ENCODE measurements around the gene TLK2.
A peak's percentile ranks its signal among the peaks of the same experiment; 100 is the strongest.
"Not testable (repeated sequence)": the region's sequence is repeated elsewhere in the genome, so short reads cannot be mapped to it uniquely, and the experiment has no call there.

Gene TLK2

DNA sequence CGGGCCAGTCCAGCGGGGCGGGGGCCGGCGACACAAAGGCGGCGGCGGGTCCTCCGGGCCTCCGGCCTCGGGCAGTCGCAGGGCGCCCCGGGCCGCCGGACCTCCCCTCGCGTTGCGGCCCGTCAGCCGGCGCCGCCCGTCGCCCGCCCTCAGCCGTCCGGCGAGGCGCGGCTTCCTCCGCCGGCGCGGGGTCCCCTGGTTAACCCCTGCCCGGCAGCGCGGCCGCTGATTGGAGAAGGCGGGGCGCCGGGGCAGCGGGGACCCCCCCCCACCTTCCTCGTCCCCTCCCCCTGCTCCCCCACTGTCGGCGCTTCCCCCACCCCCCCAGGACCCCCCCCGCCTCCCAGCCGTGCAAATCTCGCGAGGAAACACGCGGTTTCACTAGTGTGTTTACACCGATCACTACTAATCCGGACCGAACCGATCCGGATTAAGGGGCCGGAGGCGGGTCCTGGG lies at the start of gene TLK2:
Gene TLK2, plus strand, starts transcription at position 402 of the 456 bp plus-strand sequence. CDS start 2,301 bp downstream, outside the sequence.
- TF ChIP-seq, protein P1, sequence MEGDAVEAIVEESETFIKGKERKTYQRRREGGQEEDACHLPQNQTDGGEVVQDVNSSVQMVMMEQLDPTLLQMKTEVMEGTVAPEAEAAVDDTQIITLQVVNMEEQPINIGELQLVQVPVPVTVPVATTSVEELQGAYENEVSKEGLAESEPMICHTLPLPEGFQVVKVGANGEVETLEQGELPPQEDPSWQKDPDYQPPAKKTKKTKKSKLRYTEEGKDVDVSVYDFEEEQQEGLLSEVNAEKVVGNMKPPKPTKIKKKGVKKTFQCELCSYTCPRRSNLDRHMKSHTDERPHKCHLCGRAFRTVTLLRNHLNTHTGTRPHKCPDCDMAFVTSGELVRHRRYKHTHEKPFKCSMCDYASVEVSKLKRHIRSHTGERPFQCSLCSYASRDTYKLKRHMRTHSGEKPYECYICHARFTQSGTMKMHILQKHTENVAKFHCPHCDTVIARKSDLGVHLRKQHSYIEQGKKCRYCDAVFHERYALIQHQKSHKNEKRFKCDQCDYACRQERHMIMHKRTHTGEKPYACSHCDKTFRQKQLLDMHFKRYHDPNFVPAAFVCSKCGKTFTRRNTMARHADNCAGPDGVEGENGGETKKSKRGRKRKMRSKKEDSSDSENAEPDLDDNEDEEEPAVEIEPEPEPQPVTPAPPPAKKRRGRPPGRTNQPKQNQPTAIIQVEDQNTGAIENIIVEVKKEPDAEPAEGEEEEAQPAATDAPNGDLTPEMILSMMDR (IDR thresholded peaks at IDR 0.05; ENCODE audit: insufficient read depth, missing control alignments), result no peak
- DNase-seq (ENCODE audit: insufficient read length, low spot score) (peak; percentile 86), FAIRE-seq (no peak)

DNA sequence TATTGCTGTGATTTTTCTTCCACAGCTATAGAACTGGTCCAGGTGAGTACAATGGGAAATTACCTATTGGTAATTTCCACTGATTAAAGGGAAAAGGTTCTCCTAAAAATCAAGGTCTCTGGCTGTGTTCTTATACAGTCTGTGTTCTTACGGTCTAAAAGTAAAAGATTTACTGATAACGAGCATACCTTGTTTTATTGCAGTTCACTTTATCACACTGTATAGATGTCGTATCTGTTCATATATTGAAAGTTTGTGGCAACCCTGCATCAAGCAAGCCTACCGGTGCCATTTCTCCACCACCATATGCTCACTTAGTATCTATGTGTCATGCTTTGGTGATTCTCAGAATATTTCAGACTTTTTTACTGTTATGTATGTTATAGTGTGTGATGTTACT lies 43.4 kb upstream of the TLK2 start:
- not testable (repeated sequence) for FAIRE-seq; DNase-seq (ENCODE audit: insufficient read length, low spot score)

DNA sequence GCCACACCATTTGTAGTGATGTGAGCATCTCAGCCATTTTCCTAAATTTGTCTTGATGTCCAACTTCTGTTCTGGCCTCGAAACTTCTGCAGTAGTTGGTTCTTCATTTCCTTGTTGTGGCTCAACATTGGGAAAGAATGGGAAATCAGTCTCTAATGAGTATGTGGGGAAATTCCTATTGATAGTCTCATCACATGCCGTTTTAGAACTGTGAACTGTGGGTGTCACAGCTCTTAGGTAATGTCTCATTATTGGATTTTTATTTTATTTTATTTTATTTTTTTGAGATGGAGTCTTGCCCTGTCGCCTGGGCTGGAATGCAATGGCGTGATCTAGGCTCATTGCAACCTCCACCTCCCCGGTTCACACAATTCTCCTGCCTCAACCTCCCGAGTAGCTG lies 37.4 kb upstream of the TLK2 start:
- not testable (repeated sequence) for DNase-seq (ENCODE audit: insufficient read length, low spot score); FAIRE-seq

DNA sequence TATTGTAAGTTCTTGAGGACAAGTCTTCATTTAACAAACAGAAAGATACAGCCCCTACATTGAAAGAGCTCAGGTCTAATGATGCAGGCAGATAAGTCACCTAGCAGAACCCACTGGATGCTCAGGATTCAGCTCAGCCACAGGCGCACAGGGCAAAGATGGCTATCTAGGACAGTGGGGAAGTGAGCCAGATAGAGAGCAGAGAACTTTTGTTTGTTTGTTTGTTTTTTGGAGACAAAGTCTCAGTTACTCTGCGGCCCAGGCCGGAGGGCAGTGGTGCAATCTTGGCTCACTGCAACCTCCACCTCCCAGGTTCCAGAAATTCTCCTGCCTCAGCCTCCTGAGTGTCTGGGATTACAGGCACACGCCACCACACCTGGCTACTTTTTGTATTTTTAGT lies 34.6 kb upstream of the TLK2 start:
- TF ChIP-seq, protein P1 (IDR thresholded peaks at IDR 0.05; ENCODE audit: insufficient read depth, missing control alignments), result no peak
- no peak for FAIRE-seq
- no peak for DNase-seq (ENCODE audit: insufficient read length, low spot score)

DNA sequence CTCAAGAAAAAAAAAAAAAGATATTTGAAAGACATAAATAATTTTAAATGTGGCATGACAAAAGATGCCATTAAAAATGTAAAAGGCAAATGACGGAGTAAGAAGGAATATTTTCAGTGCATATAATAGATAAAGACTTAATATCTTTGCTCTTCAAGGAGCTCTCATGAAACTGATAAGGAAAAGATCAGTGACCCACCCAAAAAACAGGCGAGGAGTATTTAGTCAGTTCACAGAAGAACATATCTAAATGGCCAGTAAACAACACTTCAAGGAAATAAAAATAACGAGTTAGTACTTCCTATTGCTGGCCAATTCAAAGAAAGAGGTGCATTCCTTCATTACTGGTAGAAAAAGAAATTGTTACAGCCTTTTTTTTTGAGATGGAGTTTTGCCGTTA lies 32.8 kb upstream of the TLK2 start:
- not testable (repeated sequence) for DNase-seq (ENCODE audit: insufficient read length, low spot score); FAIRE-seq

DNA sequence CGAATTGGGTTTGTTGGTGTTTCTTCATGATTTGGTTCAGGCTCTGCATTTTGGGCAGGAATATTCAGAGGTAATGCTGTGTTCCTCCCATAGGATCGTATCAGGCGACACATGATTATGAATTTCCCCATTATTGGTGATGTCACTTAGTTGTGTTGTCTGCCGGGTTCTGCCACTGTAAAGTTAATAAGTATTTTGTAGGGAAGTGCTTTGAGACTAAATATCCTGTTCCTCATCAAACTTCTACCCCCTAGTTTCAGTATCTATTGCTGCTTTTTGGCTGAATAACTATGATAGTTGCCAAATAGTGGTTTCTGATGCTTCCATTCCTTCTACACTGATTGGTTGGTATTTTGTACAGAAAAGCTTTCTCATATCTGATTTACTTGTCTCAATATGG lies 26.4 kb upstream of the TLK2 start:
- not testable (repeated sequence) for FAIRE-seq; DNase-seq (ENCODE audit: insufficient read length, low spot score)

DNA sequence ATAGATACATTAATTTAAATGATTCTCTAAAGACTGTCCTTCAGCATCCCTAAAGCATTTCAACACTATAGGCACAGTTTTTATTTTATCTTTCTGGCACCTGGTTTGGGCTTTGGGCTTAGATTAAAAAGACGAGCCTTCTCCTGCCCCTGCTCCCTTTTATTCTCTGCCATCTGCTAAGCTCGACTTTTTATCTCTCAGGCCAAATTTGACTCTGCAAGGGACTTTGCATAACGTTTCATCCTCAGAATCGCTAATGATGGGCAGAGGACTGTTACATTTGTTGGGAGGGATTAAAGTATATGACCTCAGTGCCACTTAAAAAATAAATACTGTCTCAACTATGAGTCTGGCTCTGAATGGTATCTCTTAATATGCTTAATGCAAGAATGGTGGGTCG lies 25.6 kb upstream of the TLK2 start:
- DNase-seq (ENCODE audit: insufficient read length, low spot score); FAIRE-seq: not testable (repeated sequence)

DNA sequence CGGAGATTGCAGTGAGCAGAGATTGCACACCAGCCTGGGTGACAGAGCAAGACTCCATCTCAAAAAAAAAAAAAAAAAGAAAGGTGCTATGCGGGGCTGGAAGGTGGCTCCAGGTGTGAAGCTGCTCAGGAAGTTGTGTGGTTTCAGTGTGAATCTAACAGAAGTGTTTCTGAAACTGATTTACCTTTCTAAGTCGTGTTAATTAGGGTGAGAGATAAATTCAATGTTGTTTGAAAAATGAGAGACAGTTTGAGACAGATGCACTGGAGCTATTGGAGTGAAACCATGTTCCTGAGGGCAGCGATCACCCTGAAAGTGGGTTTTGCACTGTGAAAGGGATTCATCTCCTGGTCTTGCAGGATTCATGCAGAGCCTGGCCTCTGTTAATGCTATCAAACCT lies 25.0 kb upstream of the TLK2 start:
- FAIRE-seq; DNase-seq (ENCODE audit: insufficient read length, low spot score): not testable (repeated sequence)

DNA sequence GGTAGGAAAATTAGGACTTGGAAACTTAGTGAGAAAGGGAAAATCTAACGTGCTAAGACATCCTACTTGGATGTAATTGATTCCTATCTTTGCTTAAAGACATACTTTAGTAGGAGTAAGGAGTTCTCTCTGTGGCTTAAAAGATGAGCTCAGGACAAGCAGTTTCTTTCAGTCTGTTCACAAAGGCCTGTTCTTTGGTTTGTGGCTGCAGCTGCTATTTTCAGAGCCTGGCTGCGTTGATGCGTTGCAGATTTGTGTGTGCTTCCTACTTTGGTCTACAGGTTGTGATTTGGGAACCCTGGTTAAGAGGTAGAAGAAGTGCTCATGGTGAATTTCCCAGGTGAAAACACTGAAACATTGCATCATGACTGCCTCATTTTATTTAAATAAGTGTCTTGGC lies 24.5 kb upstream of the TLK2 start:
- not testable (repeated sequence) for DNase-seq (ENCODE audit: insufficient read length, low spot score); FAIRE-seq

DNA sequence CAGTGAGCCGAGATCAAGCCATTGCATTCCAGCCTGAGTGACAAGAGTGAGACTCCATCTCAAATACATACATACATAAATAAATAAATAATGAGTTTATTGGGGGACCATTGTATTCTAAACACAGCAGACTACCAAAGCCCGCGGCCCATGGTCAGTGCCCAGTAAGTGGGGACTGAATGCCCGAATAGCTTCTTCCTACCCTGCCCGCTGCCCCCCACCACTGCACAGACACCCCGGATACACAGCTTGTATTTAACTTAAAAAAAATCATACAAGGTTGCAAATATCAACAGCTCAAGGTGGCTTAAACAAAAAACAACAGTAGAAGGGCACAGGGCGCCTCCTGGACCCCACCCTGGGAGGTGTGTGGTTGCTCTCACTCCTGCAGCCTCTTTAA lies 22.6 kb upstream of the TLK2 start:
- DNase-seq (ENCODE audit: insufficient read length, low spot score), result no peak
- FAIRE-seq, result no peak
- TF ChIP-seq, protein P1 (IDR thresholded peaks at IDR 0.05; ENCODE audit: insufficient read depth, missing control alignments), result no peak

DNA sequence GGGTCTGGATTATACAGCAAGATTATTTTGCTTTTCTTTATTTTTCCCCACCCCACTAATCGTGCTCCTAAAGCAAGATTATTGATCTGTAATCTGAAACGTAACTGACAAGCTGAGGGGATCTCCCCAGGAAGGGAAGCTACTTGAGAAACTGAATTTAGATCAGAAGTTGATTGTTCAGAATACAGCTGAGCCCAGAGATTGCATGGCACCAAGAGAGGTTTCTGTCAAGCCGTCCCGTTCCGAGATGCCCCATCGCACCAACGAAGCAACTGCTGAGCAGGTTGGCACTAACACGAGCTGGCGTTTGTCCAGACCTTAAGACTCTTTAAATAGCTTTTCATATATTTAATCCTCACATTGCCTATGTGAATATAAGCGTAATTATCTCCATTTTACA lies 20.1 kb upstream of the TLK2 start:
- not testable (repeated sequence) for DNase-seq (ENCODE audit: insufficient read length, low spot score); FAIRE-seq

DNA sequence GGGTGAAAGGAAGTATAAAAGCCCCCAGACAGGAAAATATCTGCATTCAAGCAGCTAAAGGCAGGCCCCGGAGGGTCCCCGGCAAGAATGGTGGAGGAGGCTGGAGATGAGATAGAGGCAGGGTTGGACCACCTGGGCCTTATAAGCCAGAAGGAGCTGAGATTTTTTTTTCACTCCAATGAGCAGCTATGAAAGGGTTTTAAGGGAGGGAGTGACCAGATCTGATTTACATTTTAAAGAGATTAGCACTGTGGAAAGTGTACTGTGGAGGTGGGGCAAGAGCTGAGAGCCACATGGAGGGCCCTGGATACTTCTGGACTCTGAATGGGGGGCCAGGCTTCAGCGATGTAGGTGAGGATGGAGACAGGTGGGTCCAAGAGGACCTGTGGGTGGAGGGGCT lies 14.2 kb upstream of the TLK2 start:
- DNase-seq (ENCODE audit: insufficient read length, low spot score); FAIRE-seq: not testable (repeated sequence)

DNA sequence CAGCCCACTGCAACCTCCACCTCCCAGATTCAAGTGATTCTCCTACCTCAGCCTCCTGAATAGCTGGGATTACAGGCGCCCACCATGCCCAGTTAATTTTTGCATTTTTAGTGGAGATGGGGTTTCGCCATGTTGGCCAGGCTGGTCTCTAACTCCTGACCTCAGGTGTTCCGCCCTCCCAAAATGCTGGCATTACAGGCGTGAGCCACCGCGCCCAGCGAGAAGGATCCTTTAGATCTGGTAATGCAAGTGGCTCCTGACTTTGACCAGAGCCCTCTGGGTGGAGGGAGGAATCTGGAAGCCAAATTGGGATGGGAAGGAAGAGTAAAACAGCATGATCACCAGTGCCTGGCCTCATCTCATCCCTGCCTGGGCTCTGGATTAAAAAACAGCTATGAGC lies 13.4 kb upstream of the TLK2 start:
- not testable (repeated sequence) for DNase-seq (ENCODE audit: insufficient read length, low spot score); FAIRE-seq

DNA sequence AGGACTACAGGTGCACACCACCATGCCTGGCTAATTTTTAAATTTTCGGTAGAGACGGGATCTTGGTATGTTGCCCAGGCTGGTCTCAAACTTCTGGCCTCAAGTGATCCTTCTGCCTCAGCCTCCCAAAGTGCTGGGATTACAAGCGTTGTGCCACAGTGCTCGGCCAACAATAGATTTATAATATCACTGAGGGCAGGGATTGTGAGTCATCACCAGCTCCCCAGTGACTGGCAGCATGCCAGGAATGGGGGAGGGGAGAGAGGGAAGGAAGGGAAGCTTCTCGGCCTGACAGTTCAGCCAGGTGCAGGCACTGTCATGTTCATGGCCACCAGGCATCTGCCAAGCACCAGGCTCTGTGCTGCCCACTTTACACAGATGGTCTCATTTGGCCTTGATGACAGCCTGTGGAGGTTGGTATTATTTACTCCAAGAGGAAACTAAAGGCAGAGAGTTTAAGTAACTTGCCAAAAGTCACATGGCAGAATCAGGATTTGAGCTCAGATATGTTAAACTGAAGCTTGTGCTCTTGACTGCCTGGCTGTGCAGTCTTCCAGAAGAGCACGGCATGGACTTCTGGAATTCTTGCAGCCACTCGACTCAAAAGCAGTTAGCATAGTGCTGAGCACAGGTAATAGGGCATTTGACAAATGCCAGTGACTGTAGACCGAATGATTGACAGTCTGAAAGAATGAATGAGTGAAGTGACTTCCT lies 7.8 kb upstream of the TLK2 start:
- not testable (repeated sequence) for DNase-seq (ENCODE audit: insufficient read length, low spot score); FAIRE-seq

DNA sequence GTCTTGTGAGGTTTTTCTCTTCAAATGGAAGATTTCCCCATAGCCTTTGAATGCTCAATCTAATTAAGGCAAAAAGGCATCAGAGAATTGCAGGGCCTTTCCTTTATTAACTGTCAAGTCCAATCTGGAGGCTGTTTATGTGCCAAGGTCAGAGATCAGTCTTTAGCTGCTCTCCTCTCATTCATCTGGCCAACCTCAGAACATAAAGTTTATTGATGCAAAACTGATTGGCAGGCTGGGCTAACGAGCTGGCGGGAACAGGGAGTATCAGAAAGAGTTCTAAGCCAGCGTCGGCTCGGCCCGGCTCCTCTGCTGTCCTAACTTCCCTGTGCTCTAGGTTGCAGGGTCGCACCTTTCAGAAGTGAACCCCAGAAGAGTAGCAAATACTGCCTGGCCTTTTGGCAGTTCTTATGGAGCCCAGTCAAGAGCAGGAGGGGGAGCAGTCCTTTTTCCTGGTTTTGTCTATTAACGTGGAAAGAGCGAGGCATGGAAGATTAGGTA lies 7.2 kb upstream of the TLK2 start:
- not testable (repeated sequence) for FAIRE-seq; DNase-seq (ENCODE audit: insufficient read length, low spot score)

DNA sequence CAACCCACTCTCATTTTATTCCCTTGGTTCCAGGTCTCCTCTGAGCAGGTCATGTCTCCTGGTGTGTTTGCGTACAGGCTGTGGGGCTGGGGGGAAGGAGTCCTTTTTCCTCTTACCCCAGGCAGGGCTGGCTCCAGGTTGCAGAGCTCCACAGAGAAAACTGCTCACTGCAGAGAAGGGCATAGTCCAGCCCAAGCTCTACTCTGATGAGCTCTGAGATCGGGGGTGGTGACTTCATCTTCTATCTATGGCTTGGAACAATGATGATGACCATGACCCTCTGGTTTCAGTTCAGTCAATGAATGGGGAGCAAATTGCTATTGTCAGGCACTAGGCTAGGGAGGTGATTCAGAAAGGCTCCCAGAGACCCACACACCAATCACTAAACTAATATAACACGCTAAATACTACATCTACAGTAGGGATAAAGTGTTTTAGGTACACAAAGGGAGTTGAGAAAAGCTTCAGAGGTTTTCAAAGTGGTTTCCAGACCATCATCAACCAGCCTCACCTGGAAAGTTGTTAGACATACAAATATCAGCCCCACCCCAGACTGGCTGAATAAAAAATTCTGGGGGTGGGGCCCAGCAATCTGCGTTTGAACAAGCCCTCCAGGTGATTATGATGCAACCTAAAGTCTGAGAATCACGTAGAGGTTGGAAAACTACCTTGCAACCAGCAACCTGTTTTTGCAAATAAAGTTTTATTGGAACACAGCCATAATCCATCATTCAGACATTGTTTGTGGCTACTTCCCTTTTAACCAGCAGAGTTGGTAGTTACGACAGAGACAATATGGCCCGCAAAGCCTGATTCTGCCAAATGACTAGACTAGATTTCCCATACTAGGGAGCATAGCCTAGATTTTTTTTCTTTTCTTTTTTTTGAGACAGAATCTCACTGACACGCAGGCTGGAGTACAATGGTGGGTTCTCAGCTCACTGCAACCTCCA lies 5.3 kb upstream of the TLK2 start:
- not testable (repeated sequence) for DNase-seq (ENCODE audit: insufficient read length, low spot score); FAIRE-seq

All from D721Med (cell line).